Natural killer cell (primary cell): ENCODE data around the gene RNF6. TPM values are rescaled to one million over a fixed set of nuclear protein-coding genes. Genes with fewer than 3 reads are reported as not detected.

Experiments used
- ATAC-seq, 3 donors: fragments of 150-1000 bp in 2 of 3; fragments of 200-7000 bp in 1 of 3; cut with Tn5 transposase; 1 replicate in 1 of 3; 2 replicates in 2 of 3; pipeline ENCODE4 v1.10.0; 2021; ENCODE audit warnings: mild to moderate bottlenecking in 2 of 3, moderate library complexity in 2 of 3
- DNase-seq, 2 donors: peaks; one replicate each; pipeline versions ENCODE4 v3.0.0 to v3.0.0-alpha.2; 2013 to 2021; ENCODE audit warnings: mixed read lengths in 1 of 2
- H3K27ac ChIP-seq: one replicate; pipeline ENCODE4 v1.5.1; 2013; ENCODE audit warnings: mild to moderate bottlenecking, low read length
- H3K27me3 ChIP-seq: one replicate; pipeline ENCODE4 v1.6.1; 2013; ENCODE audit warnings: low read length; ENCODE audit not compliant: control insufficient read depth, insufficient read depth
- H3K36me3 ChIP-seq: one replicate; pipeline ENCODE4 v1.6.1; 2013; ENCODE audit warnings: low read length; ENCODE audit not compliant: control insufficient read depth, insufficient read depth
- H3K4me1 ChIP-seq: one replicate; pipeline ENCODE4 v1.6.1; 2013; ENCODE audit warnings: low read length; ENCODE audit not compliant: control insufficient read depth, insufficient read depth
- H3K4me3 ChIP-seq: one replicate; pipeline ENCODE4 v1.5.1; 2013; ENCODE audit warnings: low read length
- H3K9me3 ChIP-seq: one replicate; pipeline ENCODE4 v1.6.1; 2013; ENCODE audit warnings: low read length; ENCODE audit not compliant: control insufficient read depth, insufficient read depth
- H3K27ac Mint-ChIP-seq, 2 donors: one replicate each; pipeline ENCODE4 v1.8.0; 2022; ENCODE audit warnings: mild to moderate bottlenecking in 2 of 2, mixed read lengths in 2 of 2, moderate library complexity in 1 of 2
- H3K27me3 Mint-ChIP-seq, 2 donors: one replicate each; pipeline ENCODE4 v1.8.0; 2022; ENCODE audit warnings: low read depth in 2 of 2, mixed read lengths in 2 of 2
- H3K36me3 Mint-ChIP-seq: one replicate; pipeline ENCODE4 v1.8.0; 2022; ENCODE audit warnings: mixed read lengths
- H3K4me1 Mint-ChIP-seq, 2 donors: one replicate each; pipeline ENCODE4 v1.8.0; 2022; ENCODE audit warnings: mixed read lengths in 2 of 2
- H3K4me3 Mint-ChIP-seq: one replicate; pipeline ENCODE4 v1.8.0; 2022; ENCODE audit warnings: mild to moderate bottlenecking, moderate library complexity, mixed read lengths
- H3K9me3 Mint-ChIP-seq, 2 donors: one replicate each; pipeline ENCODE4 v1.8.0; 2022; ENCODE audit warnings: mixed read lengths in 2 of 2
- WGBS: methylation state at CpG from one replicate; pipeline ENCODE4 v1.1.7; 2013; ENCODE audit warnings: missing lambda C conversion rate; ENCODE audit not compliant: insufficient coverage; 5-methylcytosine and 5-hydroxymethylcytosine counted together
- intact Hi-C: fragments of 100-400 bp; cut with micrococcal nuclease; formaldehyde crosslinking; loops from one replicate; pipeline ENCODE4 v1.14.2; 2022
- total RNA-seq, 4 donors: library from RNA; stranded (reverse); fragments of 120-200 nt in 1 of 4; gene quantifications; one replicate each; pipeline versions ENCODE4 v1.2.3 to v1.2.4, GENCODE V29; 2013 to 2022
- TF ChIP-seq, protein P1 (sequence below): fragments of 200-600 bp; IDR thresholded peaks from one replicate; pipeline ENCODE4 v1.8.0; 2022; ENCODE audit warnings: antibody characterized with exemption

The RNF6 gene
- total RNA-seq, 3 donors from 2014 or later (not counting 1 experiment from before 2014, with no cell fraction given): 49.8 to 62.3 (median 52.6) TPM

GRCh38 chr13:26183416-26183815, 38.7 kb downstream of the RNF6 start:
- intact Hi-C loops: no loop called here
- no peak overlapping the region for H3K27ac Mint-ChIP-seq
- Histone ChIP-seq H3K27ac (no peak overlapping the region), H3K4me1 (peaks cover 21% of the 10 kb centered on the region), H3K9me3 (no peaks in the 10 kb centered on the region), H3K4me3 (no peak overlapping the region), H3K36me3 (no peaks in the 10 kb centered on the region), H3K27me3 (no peaks in the 10 kb centered on the region)
- peaks cover 9 to 22% of the 10 kb centered on the region in 2 donors for H3K4me1 Mint-ChIP-seq
- no peaks in the 10 kb centered on the region for H3K27me3 Mint-ChIP-seq
- no peak overlapping the region for H3K4me3 Mint-ChIP-seq
- WGBS: 100% methylated on average over 1 of the region's 2 CpGs
- TF ChIP-seq, protein P1, sequence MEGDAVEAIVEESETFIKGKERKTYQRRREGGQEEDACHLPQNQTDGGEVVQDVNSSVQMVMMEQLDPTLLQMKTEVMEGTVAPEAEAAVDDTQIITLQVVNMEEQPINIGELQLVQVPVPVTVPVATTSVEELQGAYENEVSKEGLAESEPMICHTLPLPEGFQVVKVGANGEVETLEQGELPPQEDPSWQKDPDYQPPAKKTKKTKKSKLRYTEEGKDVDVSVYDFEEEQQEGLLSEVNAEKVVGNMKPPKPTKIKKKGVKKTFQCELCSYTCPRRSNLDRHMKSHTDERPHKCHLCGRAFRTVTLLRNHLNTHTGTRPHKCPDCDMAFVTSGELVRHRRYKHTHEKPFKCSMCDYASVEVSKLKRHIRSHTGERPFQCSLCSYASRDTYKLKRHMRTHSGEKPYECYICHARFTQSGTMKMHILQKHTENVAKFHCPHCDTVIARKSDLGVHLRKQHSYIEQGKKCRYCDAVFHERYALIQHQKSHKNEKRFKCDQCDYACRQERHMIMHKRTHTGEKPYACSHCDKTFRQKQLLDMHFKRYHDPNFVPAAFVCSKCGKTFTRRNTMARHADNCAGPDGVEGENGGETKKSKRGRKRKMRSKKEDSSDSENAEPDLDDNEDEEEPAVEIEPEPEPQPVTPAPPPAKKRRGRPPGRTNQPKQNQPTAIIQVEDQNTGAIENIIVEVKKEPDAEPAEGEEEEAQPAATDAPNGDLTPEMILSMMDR: no peak
- H3K36me3 Mint-ChIP-seq: no peaks in the 10 kb centered on the region
- ATAC-seq (no peak), DNase-seq (no peak)
- H3K9me3 Mint-ChIP-seq: no peaks in the 10 kb centered on the region

GRCh38 chr13:26179344-26179743, 42.8 kb downstream of the RNF6 start:
- no peaks in the 10 kb centered on the region for H3K4me1 ChIP-seq
- 100% methylated on average over 1 of the region's 2 CpGs for WGBS
- no peak overlapping the region for H3K27ac ChIP-seq
- no peak for DNase-seq
- no peak overlapping the region for H3K4me3 ChIP-seq
- Mint-ChIP-seq H3K27me3 (no peaks in the 10 kb centered on the region), H3K9me3 (no peaks in the 10 kb centered on the region), H3K4me1 (no peaks in the 10 kb centered on the region), H3K4me3 (no peak overlapping the region), H3K27ac (no peak overlapping the region), H3K36me3 (no peaks in the 10 kb centered on the region)
- ATAC-seq: no peak
- TF ChIP-seq, protein P1: no peak
- intact Hi-C loops: no loop called here
- no peaks in the 10 kb centered on the region for H3K36me3 ChIP-seq
- H3K27me3 ChIP-seq: no peaks in the 10 kb centered on the region
- no peaks in the 10 kb centered on the region for H3K9me3 ChIP-seq

DNA sequence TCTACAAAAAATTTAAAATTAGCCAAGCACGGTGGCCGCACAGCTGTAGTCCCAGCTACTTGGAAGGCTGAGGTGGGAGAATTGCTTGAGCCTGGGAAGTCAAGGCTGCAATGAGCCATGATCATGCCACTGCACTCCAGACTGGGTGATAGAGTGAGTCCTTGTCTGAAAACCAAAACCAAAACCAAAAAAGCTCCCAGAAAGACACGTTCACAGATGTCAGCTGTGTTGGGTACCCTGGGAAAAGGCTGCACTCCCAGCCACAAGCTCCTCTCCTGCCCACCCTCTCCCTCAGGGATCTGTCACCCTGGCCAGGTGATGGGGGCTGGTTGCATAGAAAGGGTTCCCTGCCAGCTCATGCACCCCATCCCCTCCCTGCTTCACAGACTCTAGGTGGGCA, 53.3 kb downstream of the RNF6 start:
- Histone ChIP-seq H3K4me1 (no peaks in the 10 kb centered on the region), H3K9me3 (no peaks in the 10 kb centered on the region), H3K27me3 (no peaks in the 10 kb centered on the region), H3K36me3 (no peaks in the 10 kb centered on the region), H3K4me3 (no peak overlapping the region), H3K27ac (no peak overlapping the region)
- no peaks in the 10 kb centered on the region for H3K9me3 Mint-ChIP-seq
- intact Hi-C loops: no loop called here
- DNase-seq (no peak), ATAC-seq (no peak)
- no peaks in the 10 kb centered on the region for H3K4me1 Mint-ChIP-seq
- no peak overlapping the region for H3K27ac Mint-ChIP-seq
- H3K4me3 Mint-ChIP-seq: no peak overlapping the region
- WGBS: 67% methylated on average over 3 of the region's 3 CpGs
- TF ChIP-seq, protein P1: no peak
- no peaks in the 10 kb centered on the region for H3K36me3 Mint-ChIP-seq
- H3K27me3 Mint-ChIP-seq: peaks cover 0 to 3% of the 10 kb centered on the region in 2 donors

- 67% methylated on average over 4 of the region's 6 CpGs for WGBS
- Mint-ChIP-seq H3K4me3 (no peak overlapping the region), H3K27ac (no peak overlapping the region), H3K9me3 (no peaks in the 10 kb centered on the region), H3K36me3 (no peaks in the 10 kb centered on the region), H3K4me1 (no peaks in the 10 kb centered on the region), H3K27me3 (peaks cover 0 to 3% of the 10 kb centered on the region in 2 donors)
- no peaks in the 10 kb centered on the region for H3K36me3 ChIP-seq
- H3K27me3 ChIP-seq: no peaks in the 10 kb centered on the region
- DNase-seq (no peak), ATAC-seq (no peak)
- H3K27ac ChIP-seq: no peak overlapping the region
- H3K4me1 ChIP-seq: no peaks in the 10 kb centered on the region
- H3K4me3 ChIP-seq: no peak overlapping the region
- TF ChIP-seq, protein P1: no peak
- intact Hi-C loops: no loop called here
- H3K9me3 ChIP-seq: no peaks in the 10 kb centered on the region
Observed at GRCh38 chr13:26168237-26168814, 53.8 kb downstream of the RNF6 start.
